Right renal pelvis (tissue), 4 donors: ENCODE measurements around the gene PARP3. TPM values are rescaled to one million over a fixed set of nuclear protein-coding genes. Genes with fewer than 3 reads are reported as not detected.
"Not testable (repeated sequence)": the region's sequence is repeated elsewhere in the genome, so short reads cannot be mapped to it uniquely, and the experiment has no call there.

Source experiments
- DNase-seq, 4 donors: peaks; one replicate each; pipeline ENCODE4 v3.0.0-alpha.2; 2013; ENCODE audit warnings: low read depth in 4 of 4, low spot score in 3 of 4, missing footprints in 1 of 4
- polyA plus RNA-seq, 4 donors: library from polyadenylated mRNA; unstranded; fragments of 120-200 nt; gene quantifications; one replicate each; pipeline ENCODE4 v1.2.1, GENCODE V29; 2013; ENCODE audit not compliant: insufficient read length in 4 of 4

PARP3 gene
- polyA plus RNA-seq: 10 to 100 TPM; 16.0 to 19.6 (median 17.2) TPM

DNA sequence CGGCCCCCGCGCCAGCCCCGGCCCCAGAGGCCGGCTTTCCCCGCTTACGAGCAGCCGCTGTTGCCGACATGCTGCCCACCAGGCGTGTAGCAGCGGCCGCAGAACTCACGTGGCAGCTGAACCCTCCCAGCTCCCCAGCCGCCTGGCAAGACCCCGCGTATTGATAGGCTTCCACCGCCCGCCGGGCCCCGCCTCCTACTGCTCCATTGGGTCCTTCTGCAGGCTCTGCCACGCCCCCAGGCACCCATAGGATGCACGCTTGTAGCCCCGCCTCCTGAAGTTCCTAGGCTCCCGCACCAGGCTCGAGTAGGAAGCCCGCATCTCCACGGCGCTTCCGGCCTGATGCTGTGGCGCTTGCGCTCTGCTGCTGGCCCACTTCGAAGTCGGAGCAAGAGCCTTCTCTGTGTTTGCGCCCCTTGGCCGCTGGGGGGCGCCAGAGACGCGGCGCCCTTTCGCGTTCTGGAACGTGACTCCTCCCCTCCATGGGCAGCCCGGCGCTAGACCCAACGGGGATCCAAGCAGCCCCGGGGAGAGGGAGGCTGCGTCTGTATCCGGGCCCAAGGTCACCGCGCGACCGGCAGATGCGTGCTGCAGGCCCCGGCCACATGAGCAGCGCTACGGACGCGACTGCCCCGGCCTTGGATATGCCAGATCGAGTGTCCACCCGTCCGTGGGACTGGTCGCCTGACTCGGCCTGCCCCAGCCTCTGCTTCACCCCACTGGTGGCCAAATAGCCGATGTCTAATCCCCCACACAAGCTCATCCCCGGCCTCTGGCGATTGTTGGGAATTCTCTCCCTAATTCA lies at the start of gene PARP3, which contains the start of gene RRP9:
TSS of gene PARP3 (plus strand) at position 566 of the 805 bp plus-strand sequence. CDS start 993 bp downstream, outside the sequence.
TSS of gene RRP9 (minus strand) at position 107 of the 805 bp plus-strand sequence. CDS start at position 70, 37 bp downstream.
- DNase-seq: peak; percentile 98 to 99 (median 98)

DNA sequence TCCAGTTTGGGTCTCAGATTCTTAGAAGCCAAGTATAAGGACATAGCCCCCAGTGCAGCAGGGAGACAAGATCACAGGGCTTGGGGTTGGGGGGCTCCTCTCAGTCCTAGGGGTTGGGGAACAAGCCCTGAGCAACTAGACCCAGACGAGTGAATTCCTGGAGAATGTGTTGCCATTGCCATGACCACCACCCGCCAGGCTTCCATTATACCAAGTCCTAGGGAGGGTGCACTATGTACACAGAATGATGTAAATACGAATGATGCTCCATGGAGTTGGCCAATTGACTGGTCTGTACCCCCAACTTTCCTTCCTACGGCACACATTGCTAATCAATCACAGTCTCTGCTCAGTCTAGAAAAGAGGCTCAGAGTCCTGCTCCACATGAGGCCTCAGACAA lies 47.8 kb upstream of the PARP3 start:
- no peak for DNase-seq

DNA sequence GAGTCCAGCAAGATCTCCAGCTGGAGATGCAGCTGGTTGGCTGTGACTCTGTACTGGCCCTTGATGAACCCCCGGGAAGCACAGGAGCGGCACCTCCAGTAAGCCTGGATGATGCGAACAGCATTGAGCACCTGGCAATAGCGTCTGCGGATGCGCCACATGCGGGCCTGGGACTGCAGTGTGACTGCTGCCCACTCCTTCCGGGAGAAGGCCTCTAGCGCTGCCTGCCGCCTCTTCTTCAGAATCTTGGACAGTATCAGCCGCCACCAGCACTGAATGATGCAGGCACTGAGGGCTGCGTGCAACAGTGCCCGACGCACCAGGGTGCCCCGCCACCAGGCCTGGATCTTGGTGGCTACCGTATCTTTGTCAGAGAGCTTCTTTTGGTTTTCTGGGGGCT lies 47.2 kb upstream of the PARP3 start:
- DNase-seq: no peak

DNA sequence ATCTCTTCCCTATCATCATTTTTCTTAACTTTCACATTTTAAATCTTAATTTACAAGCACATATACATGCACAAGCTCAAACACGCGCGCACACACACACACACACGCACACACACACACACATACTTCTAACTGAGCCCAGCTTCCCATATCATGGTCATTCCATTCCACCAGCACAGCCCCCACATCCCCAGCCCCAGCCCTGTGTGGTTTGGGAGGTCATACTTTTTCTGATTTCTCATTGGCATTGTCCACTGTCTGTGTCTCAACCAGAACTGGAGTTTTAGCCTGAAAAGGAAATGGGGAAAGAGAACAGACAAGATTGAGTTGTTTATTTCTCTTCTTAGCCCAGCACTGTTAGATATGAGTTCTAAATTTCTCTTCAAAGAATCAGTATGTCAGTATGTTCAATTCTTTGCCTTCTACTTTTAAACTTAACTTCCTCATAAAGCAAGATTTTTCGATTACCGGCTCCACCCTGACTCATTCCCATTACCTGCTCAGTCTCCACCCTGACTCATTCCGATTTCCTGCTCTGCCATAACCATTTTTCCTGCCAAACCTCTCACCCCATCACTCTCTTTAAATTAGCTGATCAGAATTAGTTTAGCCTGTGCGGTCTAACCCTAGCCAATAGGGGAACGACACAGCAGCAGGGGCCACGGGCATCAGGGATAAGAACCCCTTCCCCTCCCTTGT lies 45.4 kb upstream of the PARP3 start:
- DNase-seq: no peak

DNA sequence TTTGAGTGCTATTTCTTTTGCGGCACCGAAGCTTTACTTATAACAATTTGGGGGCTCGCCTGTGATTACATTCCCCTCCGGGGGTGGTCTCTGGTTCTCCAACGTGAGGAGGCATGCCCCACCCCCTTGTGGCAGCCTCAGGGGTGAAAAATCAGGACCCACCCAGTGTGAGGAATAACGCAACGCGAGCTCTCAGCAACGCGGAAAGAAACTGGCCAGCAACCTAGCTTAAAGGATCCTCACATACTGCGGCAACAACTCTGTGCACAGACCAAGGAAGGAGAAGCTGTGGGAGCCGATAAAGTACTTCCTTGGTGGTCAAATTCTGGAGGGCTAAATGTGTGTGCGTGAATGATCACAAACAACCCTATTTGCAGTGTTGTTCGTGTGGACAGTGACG lies 44.8 kb upstream of the PARP3 start:
- no peak for DNase-seq

DNA sequence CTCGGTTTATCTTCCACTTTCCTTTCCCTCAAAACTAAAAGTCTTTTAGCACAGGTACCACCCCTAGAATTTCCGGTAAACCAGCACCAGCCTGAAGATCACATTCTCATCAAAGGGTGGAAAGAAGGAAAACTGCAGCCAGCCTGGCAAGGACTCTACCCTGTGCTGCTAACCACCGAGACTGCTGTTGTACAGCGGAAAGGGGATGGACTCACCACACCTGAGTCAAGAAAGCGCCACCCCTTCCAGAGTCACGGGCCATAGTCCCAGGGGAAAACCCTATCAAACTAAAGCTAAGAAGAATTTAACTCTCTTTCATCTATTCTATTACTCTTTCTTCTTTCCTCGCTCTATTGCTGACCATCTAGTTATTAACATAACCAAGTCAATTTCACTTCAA lies 42.1 kb upstream of the PARP3 start:
- DNase-seq: not testable (repeated sequence)

DNA sequence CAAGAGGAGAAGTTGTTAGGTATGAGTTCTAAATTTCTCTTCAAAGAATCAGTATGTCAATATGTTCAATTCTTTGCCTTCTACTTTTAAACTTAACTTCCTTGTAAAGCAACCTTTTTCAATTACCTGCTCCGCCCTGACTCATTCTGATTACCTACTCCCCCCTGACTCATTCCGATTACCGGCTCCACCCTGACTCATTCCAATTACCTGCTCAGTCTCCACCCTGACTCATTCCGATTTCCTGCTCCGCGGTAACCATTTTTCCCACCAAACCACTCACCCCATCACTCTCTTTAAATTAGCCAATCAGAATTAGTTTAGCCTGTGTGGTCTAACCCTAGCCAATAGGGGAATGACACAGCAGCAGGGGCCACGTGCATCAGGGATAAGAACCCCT lies 39.8 kb upstream of the PARP3 start:
- not testable (repeated sequence) for DNase-seq

DNA sequence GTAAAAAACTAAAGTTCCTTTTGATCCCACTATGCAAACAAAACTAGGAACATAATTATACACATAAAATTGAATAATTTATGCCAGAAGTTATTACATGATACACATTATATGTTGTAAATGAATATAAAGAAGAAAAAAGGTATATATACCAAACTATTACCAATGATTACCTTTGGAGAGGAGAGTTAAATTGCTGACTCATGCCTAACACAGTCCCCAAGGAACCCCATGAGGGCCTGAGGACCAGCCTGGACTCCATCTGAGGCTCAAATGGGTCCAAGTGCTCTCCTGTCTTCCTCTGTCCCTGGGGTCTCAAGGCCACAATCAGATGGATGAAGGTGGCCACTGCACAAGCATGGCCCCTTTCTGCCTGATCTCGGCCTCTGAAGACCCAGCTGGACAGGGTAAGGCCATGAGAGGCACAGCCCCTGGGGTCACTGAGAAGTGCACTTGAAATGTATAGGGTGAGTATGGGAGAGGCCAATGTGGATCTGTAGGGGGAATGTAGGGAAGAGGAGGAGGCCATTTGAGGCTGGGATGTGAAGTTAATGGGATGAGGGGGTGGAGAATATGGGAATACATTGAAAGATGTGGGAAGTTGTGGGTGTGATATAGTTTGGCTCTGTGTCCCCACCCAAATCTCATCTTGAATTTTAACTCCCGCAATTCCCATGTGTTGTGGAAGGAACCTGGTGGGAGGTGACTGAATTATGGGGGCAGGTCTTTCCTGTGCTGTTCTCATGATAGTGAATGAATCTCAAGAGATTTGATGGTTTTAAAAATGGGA lies 37.9 kb upstream of the PARP3 start:
- DNase-seq: no peak

DNA sequence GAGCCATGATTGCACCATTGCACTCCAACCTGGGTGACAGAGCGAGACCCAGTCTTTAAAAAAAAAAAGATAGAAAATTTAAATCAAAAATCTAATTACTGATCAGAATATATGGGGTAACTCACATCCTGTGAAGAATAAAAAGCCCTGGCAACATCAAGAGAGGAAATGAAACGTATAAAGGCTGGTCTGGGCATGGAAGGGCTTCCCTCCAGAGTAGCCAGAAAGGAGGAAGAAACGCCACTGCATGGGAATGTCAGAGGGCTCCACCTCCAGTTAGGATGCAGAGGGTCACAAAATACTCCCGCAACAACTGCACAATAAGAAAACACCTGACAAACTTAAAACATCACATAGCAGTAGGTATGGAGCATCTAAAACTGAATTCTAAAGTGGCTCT lies 34.1 kb upstream of the PARP3 start:
- no peak for DNase-seq

DNA sequence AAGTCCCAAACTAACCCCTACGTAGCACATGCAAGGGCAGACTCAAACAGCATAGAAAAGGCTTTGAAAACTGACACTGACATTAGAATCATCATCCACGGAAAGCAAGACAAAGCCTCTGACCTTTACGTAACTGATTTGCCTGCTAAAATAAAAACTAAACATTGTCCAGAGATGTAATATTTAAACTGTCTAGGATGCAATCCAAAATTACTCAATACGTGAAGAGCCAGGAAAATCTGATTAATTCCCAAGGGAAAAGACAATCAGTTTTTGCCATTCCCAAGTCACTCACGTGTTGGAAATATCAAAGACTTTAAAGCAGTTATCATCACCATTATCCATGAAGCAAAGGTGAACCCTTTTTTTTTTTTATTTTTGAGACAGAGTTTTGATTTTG lies 25.7 kb upstream of the PARP3 start:
- no peak for DNase-seq

DNA sequence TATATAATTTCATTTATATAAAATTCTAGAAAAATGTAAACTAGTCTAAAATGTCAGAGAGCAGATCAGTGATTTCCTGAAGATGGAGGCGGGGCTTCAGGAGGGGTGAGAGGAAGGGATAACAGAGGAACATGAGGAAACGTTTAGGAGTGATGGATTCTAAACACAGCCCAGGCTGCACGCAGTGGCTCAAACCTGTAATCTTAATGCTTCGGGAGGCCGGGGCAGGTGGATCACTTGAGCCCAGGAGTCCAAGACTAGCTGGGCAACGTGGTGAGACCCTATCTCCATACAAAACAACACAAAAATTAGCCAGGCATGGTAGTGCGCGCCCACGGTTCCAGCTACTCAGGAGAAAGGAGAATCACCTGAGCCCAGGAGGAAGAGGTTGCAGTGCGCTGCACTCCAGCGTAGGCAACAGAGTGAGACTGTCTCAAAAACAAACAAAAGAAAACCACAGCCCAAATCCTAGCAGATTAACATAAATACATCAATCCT lies 21.0 kb upstream of the PARP3 start:
- no peak for DNase-seq

DNA sequence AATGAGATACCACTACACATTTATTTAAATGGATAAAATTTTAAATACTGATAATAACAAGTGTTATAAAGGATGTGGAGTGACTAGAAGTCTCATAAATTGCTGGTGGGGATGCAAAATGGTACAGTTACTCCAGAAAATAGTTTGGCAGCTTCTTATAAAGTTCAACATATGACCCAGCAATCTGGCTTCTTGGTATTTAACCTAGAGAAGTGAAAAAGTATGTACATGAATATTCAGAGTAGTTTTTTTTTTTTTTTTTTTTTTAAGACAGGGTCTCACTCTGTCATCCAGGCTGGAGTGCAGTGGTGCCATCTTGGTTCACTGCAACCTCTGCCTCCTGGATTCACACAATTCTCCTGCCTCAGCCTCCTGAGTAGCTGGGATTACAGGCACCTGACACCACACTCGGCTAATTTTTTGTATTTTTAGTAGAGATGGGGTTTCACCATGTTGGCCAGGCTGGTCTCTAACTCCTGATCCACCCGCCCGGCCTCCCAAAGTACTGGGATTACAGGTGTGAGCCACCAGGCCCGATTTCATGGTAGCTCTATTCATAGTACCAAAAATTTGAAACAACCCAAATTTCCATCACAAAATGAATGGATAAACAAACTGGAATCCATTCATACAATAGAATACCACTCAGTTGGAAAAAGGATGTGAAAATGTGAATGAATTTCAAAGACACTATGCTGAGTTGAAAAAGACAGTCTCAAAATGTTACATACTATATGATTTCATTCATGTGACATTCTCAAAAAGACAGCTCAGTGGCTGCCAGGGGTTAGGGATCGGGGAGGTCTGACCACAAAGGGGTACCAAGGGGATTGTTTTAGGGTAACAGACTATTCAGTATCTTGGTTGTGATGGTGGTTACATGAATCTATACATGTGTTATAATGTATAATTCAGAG lies 14.8 kb upstream of the PARP3 start:
- DNase-seq: no peak

DNA sequence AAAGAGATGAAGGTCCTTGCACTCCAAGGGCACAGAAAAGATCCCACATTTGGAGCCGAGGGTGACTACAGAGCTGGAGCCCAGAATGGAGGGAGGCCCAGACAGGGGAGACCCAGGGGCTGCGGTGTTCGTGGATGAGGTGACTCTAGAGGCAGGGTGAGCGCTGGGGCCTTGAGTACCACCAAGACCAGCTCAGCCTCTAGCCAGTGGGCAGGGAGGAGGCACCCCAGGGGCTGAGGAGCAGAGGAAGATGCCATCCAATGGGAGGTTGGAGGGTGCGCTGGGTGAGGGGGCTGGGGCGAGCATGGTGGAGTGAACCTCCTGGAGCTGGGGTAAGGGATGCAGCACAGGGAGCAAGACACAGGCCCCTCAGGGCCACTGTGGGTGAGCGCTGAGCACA lies 13.7 kb upstream of the PARP3 start:
- DNase-seq: no peak

DNA sequence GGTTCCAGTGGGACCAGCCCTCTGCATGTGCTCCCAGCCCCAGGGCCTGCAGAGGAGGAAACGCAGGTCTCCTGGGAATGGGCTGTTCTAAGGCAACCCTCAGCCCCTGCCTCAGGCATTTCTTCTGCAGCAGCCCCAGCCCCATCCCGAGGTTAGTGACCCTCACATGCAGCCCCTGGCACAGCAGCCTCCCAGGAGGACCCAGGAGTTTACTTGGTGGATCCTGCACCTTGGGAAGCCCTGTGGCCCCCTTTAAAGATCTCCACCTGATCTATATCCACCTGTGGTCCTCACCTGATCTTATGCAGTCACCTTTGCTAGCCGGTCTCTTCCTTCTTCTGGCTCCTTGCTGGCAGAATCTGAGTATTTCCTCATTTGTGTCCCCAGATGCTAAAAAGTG lies 13.2 kb upstream of the PARP3 start:
- not testable (repeated sequence) for DNase-seq

DNA sequence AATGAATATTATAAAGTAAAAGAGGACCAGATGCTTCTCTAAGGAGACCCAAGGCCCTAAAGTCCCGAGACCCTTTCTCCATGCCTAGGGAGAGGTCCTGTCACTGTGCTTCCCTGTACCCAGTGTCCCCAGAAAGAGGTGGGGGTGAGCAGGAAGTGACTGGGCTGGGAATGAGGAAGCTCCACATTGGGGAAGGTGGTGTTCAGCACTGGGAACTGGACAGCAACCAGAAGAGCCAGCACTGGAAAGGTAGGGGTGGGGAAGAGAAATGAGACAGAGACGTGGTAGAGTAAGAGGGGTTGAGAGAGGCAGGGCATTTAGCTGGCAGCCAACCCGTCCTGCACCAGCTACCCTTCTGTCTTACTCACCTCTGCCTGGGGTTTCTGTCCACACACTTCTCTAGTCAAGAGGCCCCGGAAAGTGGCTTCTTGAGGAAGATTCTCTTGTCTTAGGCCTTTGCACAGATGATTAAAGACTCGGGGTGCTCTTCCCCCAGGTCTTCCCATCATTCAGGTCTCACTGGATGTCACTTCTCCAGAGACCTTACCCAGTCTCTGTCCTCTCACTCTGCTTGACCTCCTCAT lies 12.7 kb upstream of the PARP3 start:
- no peak for DNase-seq

DNA sequence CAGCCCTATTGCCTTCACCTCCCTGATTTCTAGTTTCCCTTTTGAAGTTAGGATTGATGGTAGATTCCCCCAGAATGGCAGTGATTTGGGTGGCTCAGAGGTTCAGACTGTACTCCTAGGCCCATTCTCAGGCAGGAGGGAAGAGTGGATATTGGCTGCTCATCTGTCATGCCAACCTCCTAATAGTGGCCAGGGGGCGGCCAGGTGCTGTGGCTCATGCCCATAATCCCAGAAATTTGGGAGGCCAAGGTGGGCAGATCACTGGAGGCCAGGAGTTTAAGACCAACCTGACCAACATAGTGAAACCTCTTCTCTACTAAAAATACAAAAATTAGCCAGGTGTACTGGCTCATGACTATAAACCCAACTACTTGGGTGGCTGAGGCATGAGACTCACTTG lies 11.7 kb upstream of the PARP3 start:
- DNase-seq: no peak

DNA sequence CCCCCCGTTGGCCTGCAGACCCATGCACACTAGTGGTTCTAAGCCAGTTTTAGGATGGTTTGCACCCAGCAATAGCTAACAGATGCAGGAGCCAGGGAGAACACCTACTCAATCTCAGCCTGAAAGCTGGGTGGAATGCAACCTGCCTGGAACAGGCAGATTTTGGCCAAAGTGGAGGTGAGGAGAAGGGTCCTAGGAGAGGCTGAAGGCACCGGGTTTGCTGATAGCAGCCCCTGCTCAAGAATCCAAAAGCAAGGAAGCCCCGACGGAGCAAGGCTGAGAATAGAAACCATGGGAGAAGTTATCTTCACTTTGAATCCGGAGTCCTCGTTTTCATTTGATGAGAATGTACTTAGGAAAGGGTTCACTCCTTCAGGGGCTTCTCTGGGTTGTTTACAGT lies 10.4 kb upstream of the PARP3 start:
- no peak for DNase-seq

DNA sequence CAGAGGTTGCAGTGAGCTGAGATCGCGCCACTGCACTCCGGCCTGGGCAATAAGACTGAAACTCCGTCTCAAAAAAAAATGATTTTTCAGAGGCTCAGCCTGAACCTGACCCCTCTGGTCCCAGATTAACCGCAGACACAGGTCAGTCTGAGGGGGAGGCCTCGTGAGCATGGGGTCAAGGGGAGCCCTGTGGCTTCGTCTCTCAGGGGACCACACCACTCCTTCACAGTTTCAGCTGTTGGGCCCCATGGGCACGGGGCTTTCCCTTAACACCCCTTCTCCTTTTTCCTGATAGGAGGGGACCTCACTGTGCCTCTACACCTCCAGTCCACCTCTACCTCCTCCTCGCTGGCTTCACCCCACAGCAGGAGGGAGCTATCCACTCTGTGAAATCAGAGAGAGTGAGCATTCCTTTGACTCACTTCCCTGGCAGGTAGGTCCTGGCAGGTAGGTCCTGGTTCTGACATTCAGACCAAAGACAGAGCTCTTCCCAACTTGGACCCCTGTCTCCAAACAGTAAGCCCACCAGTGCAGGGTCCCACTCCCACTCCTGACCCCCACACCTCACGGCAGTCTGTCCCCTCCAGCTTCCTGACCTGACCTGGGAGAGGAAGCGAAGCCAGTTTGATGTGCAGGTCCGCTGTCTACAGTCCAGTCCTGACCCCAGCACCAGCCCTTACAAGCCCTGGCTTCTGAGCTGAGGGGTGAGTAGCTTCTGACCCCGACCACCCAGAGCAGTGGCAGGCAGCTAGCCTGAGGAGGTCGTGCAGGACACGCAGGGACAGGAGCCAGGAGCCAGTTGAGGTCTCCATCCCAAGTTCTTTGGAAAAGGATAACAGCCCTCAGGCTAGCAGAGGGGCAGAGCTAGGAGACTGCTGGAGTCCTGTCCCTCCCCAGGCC lies 9.4 kb upstream of the PARP3 start:
- no peak for DNase-seq
